HG03354 (cell line): ENCODE results near the gene KLHL25.

Experiments
- ATAC-seq: cut with Tn5 transposase; IDR thresholded peaks from one replicate; pipeline ENCODE4 v1.9.1; 2021; ENCODE audit warnings: mild to moderate bottlenecking; ENCODE audit not compliant: unreplicated experiment, poor library complexity, severe bottlenecking

The KLHL25 gene

DNA sequence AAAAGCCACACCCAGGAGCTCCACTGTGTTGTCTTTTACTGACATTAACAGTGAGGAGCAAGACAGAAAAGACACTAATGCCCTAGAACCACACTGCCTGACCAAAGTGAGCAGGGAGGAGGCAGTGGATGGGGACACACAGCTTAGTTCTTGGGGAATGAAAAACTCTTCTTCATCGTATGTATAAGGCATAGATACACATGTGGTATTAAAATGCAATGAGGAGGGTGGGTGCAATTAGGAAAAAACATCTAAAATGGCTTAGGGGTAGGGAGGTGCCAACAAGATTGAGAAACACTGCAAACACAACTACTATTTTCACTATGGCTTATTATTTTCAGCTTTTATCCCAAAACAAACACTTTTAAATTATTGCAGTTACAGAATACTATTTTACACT is 15.5 kb downstream of the KLHL25 start:
- no peak for ATAC-seq

DNA sequence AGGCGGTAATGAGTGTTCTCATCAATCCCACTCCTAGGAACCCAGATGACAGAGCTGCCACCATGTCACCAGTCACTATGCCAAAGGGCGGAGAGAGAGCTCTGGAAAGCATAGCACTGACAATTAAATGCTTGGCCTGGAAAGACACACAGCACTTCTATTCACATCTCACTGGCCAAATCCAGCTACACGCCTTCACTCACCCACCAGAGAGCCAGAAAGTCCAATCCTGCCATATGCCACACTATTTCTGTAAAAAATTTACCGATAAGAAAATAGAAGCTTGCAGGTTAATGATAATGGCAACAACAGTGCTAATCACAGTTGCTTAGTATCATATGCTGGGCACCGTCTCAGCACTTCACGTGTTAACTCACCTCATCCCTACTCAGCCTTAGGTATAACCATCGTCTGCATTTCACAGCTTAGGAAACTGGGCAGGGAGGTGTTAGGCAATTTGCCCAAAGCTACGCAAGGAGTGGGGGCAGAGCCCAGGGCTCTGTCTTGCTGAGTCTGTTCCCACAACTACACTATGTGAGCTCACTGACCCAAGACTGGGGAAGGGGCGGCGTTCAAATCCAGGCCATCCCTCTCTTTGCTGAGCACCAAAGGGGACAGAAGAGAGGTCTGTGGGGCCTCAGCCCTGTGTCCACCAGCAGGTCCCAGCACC is 16.5 kb downstream of the KLHL25 start:
- no peak for ATAC-seq

DNA sequence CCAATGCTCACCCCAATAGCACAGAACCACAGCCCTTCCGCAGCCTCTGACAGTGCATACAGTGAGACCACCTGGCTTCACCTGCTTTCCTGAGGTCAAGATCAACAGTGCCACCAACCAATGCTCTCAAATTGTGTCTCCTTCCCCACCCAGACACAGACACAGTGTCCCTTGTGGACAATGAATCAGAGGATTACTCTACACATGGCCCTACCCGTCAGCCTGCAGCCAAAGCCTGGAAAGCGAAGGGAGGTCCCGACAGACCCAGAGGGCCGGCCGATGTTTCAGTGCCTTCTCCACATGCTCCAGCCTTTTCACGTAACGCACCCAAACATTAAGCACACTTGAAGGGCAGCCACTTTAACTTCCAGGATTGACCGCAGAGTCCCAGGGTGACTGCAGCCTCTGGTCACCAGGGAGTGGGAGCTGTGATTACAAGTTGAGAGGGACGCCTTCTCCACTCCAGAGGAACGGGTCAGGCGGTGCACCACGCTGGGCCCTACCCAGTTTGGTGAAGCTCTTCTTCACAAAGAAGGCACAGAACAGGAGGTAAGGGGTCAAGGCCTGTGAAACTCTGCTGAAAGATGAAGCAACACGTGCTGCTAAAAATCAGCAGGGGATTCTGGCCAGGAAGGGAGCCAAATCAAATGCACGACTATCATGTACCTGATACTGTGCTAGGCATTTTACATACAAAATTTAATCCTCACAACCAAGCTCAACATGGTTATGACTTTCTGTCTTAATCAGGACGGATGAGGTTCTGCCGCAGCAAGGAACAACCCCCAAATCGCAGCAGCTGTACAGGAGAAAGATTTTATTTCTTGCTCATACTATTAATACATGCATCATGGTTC is 17.2 kb downstream of the KLHL25 start:
- ATAC-seq, result no peak

DNA sequence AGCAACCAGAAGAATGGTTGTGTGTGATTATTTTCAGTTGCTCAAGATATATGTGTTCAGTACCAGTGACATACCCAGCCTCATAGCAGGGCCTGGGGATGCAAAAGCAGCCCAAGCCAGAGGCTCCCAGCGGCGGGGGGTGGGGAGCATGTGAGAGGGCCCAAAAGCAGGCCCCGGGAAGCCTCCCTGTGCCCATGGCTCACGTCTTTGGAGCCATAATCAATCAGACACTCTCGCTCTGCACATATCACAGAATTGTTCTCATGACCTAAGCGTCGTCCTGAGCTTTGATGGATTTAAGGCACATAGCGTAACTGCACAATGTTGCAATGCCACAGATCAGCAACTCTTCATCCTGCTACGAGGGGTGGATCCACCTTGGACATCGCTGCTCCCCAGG is 20.8 kb downstream of the KLHL25 start:
- no peak for ATAC-seq

DNA sequence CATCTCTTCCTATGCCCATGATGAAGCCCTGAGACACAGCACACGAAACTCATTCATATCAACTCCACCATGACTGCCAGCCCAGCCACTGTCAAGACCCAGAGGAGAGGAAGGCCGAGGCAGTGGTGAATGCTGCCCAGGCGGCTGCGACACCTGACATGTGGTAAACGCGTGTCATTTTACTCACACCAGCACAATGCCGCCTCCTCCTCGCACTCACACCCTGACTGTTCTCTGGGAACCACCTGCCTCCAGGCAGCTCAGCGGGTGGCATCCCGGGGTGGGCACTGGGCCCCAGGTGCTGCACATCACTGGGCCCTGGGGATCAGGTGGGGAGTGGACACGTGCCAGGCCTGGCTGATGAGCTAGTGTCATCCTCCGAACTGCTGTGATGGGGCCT is 21.5 kb downstream of the KLHL25 start:
- ATAC-seq, result no peak

DNA sequence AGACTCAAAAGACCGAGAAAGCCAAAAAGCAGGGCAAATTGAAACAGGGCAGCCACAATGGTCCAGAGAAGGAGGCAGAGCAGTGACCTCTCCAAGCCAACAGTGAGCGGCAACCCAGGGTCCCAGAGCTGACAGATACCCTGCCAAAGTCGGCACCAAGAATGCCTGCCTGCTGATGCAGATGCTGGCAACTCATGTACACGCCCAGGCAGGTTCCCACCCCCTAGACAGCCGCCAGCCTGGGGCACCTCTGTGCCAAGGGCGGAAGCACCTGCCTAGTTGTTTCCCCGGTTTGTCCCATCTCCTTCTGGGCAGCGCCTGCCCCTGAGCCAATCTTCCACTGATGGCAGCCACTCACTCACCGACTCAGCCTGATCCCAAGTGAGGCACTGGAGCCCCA is 22.1 kb downstream of the KLHL25 start:
- ATAC-seq, result no peak

DNA sequence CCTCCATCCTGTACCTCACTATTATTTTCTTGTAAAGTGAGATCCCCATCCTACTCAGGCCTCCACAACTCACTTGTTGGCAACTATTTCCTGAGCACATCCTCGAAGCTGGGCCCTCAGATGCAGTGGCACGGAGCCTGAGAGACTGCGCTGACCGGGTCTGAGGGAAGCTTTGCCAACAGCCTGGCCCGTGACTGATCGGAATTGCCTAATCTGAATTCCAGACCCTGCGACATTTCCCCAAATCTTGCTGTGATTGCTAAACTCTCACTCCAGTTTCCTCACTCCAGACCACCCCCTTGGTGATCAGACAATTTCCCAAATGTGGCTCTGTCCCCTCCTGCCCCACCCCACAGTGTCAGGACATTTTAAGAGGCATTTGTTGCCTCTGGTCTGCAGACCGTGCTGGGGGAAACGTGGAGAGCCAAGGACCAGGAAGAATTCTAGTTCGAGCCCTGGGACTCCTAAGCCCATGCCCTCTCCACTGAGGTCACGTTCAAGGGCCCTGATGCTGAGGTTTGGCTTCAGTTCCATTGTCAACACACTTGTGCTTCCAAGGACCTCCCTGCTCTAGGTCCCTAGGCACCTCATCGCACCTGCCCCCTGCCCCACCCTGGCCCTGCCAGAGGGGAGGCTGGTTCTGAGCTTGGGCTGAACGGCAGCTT is 22.8 kb downstream of the KLHL25 start:
- ATAC-seq, result no peak

DNA sequence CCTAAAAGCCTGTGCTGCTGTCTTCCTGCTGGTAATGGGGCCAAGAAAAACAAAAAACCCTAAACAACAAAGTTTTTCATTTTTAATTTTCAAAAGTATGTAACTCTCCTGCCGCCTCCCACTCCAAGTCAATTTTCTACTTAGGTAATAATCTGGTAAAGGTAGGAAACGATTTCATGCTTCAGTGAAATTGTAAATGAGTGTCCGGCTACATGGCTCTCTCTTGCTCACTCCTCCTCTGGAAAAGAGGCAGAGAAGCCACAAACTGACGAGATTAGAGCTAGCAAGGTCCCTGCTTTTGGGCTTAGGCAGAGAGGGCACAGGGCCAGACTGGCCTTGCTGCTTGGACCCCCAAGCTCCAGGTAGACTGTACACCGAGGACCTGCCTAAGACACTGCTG is 23.5 kb downstream of the KLHL25 start:
- no peak for ATAC-seq

DNA sequence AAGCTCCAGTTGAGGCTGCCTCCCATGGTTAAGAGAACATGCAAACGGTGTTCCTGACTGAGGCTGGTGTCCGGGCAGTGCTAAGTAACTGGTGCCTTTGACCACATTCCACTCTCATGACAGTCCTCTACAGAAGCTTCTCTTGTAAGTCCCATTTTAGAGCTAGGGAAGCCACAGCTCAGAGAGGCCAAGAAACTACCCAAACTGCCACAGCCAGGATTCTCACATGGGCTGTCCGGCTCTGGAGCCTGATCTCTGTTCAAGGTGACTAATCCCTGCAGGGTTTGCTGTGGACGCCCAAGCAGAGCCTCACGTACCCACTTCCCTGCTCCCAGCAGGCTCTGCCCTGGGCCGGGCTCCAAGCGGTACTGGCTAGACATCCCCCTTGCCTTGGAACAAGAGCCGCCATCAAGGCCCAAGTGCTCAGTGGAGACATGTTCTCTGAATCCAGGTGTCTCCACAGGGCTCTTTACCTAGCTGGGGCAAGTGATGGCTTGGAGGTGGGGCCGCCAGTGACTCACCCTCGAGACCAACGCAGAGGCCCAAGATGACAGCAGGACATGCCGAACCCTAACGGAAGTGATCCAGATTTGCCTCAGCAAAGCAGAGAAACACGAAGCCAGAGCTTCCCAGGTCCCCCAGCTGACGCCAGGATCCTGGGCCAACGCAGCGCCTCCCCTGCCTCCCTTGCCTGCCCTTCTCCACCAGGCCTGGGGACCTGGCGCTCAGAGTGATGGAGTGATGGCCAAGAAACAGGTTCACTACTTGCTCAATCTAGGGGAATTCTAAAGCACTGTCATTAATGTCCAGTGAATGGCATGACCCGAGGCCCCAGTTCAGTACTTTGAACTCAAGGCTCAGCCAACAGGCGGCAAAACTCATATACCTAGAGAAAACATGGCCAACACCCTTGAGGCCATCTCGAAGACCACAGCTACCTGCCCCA is 24.4 kb downstream of the KLHL25 start:
- ATAC-seq, result no peak

DNA sequence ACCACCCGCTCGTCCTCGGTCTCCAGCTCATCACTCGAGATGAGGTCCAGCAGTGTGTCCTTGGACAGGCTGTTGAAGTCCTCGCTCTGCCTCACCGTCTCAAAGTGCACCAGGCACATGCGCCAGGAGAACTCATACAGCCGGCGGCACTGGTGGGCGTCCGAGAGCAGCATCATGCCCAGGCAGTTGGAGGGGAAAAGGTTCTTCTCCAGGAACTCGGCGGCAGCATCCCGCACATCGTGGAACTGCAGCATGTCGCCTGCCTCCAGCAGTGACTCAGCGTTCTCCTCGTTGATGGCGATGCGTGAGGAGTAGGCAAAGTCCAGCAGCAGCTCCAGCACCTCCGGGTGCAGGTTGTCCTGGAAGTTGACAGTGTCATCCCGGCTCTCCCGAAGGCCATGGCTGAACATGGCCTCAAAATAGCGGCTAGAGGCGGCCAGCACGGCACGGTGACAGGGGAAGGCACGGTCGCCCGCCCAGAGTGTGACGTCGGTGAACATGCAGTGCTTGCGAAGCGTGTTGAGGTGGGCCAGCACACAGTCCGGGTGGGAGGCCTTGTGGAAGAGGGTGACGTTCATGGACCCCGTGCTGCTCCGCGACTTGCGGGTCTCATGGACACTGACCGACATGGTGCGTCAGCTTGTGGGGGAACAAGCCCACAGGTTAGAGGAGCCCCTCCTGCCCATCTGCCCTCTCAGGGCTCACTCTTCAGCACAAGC is 25.4 kb downstream of the KLHL25 start:
- ATAC-seq, result no peak

DNA sequence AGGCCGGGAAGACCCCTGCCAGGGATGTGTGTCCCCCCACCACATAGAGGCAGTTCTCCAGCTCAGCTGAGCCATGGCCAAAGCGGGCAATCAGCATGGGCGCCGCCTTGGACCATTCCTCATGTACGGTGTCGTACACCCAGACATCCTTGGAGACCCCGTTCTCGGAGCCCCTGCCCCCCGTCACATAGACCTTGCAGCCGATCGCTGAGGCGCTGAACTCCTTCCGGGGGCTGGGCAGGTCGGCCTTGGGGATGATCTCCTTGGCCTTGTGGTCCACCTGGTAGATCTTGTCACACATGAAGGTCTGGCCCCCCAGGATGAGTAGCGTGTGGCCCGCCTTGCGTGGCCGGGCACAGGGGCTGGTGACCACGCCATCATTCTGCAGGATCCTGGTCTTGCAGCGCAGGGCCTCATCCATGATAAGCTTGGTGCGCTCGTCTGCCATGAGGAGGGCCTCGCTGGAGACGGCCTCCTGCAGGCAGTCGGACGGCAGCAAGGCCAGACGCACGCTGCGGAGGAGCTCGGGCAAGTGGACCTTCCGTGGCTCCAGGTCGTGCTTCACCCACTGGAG is 26.0 kb downstream of the KLHL25 start:
- ATAC-seq, result no peak

DNA sequence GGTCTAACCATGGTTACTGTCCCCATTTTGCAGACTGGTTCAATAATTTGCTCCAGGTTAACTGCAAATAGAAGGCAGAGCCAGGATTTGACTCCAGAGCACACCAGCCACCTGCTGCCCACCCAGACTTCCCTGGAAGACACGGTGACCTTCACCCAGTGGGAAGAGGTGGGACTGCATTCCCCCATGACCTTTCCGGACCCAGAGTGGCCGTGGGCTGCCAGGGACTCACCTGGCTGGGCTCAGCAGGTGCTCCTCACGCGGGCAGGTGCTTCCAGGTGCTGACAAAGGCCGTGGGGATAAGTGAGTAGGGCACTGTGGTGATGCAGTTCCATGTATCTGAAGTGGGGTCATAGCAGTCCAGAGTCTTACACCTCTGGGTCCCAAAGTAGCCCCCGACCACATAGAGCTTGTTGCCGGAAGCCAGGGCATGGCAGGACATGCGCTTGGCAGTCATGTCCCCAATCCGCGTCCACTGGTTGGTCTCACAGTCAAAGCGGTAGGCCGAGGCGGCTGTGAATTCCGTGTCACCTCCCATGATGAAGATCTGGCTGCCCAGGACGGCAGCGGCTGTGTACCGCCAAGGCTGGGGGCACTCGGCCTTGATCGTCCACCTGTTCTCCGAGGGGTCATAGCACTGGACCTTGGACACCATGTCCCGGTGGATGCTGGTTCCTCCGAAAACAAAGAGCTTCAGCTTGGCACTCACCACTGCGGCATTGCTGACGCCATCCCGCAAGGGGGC is 26.8 kb downstream of the KLHL25 start:
- ATAC-seq, result no peak

DNA sequence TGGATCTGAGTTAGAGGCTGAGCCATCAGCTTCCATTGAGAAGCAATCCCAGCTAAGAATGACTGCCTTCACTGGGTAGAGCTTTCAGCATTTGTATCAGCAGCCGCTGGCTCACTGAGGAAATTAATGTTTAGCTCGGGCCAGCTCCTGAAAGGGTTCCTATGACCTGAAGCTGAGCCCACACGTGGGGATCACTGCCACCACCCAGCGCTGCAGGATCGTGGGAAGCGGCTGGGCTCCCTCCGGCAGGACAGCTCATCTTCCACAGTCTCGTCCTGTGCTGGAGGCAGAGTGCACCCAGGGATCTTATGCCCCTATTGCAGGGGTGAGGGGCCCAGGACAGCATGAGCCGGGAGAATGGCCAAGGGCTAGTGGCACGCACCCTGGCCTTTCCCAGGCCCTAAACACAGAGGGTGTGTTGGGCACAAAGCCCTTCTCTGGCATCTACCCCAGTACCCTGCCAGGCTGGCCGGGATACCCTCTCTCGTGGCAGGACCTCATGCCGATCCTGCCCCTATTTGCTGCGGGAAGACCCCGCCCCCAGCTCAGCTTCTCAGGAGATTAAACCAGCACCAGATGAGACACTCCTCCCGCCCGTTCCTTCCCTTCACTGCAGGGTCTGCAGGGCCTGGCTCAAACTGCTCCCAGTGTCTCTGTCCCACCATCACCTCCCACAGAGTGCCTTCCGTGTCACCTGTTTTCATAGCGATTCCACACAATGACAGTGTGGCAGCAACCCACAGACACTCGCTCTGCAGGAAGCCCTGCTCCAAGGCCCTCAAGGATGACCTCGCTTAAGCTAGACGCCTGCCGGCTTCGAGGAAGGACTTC is 28.5 kb downstream of the KLHL25 start:
- ATAC-seq, result no peak

DNA sequence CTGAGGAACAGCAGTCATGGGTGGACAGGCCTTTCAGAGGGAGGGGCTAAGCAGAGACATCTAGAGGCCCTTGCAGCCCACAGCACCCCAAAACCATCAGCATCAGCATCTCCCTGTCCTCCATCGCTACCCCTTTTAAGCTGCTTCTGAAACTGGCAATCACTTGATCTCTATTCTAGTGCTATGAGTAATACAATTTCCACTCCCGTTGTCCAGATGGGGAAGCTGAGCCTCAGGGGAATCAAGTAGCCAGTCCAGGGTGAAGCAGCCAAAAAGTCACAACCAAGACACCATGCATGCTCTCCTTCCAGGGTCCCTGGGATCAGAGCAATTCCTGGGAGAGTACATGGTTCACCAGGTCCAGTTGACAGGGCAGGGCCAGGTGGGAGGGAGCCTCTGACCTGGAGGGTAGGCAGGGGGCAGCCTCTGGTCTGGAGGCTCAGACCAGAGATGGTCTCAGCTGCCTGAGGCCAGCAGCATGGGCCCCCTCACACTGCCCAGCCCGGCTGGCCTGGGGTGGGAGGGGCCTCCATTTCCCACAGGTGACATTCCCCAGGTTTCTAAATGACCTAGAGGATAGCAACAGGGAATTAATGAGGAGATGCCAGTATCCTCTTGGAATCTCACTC is 30.0 kb downstream of the KLHL25 start:
- no peak for ATAC-seq

DNA sequence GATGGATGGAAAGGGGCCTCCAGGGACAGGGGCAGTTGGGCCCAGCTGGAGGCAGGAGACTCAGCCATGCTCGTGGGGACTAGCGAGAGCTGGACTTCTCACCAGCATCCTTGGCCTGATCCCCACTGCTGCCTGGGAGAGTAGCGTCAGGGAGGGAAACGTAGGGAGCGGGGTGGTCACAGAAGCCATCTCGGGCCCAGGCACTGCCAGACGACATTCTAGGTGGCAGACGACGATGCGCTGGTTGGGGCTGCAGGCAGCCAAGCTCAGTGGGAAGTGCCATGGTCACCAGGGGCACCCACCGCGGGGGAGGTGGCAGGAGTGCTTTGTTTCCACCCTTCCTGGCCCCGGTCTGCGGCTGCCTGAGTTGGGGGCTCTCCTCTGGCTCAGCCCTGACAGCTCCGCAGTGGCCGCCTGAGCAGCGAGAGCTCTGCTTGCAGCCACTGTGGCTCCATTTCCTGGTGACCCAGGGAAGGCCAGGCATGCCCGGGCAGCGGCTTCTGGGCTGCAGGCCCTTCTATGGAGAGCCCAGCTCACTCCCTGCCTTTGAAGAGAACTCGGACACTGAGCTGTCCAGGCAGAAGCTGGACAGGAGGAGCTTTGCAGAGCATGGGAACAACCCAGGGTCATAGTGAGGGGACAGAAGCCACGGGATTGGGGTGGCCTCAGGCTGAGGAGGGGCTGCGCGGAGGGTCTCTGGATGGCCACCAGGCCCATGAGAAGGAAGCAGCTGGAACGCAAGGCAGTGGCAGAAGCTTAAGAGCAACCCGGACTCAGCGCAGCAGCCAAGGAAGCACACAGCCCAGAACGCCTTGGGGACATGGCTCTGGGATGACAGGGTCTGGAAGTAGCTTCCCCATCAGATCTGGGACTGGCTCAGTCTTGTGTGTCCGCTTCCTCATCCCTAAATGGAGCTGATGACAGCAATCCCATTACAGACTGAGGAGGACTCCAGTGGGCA is 30.8 kb downstream of the KLHL25 start:
- ATAC-seq, result no peak

DNA sequence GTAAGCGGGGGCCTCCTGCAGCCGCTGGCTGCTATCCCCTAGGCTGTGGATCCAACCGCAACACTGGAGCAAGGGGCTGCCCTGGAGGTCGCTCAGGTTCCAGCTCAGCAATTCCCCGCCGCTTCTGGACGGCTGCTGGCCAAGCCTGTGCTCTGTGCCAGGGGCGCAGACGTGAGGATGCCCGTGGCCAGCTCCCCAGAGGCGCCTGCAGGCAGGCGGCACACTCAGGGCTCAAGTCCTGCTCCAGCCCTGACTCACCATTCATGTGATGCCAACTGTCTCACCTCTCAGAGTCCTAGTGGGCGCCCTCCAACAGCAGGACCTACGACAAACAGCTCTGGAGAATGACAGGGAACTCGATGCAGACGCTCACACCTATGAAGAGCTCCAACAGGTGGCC is 31.6 kb downstream of the KLHL25 start:
- ATAC-seq, result no peak
